GM13976 (cell line): ENCODE measurements around the gene TNFRSF1B.

ENCODE experiments used
- DNase-seq: peaks from one replicate; pipeline ENCODE4 v3.0.0; 2012; ENCODE audit warnings: low spot score
- CTCF ChIP-seq: IDR thresholded peaks from 2 replicates; pipeline ENCODE4 v1.5.1; 2012; ENCODE audit warnings: borderline replicate concordance, mild to moderate bottlenecking; ENCODE audit not compliant: insufficient read depth; ENCODE audit errors: extremely low read depth, missing control alignments, control extremely low read depth
- in situ Hi-C: fragments of 300-500 bp; cut with MboI; formaldehyde crosslinking; loops from one replicate; pipeline ENCODE4 v1.12.0; 2022; ENCODE audit warnings: low sequenced_read_pairs, mixed read lengths, inconsistent platforms; ENCODE audit not compliant: unreplicated experiment

TNFRSF1B gene

GRCh38 chr1:12141163-12141850 is 25.5 kb upstream of the TNFRSF1B start:
- in situ Hi-C loops, result no loop called here
- no peak for DNase-seq
- no peak for TF ChIP-seq CTCF

GRCh38 chr1:12142141-12142823 is 24.5 kb upstream of the TNFRSF1B start:
- DNase-seq, result no peak
- TF ChIP-seq CTCF, result no peak
- in situ Hi-C loops, result no loop called here

GRCh38 chr1:12142891-12143630 is 23.7 kb upstream of the TNFRSF1B start:
- in situ Hi-C loops, result no loop called here
- no peak for DNase-seq
- TF ChIP-seq CTCF, result no peak

GRCh38 chr1:12143631-12144155 is 23.1 kb upstream of the TNFRSF1B start:
- peak; percentile 72 for DNase-seq
- in situ Hi-C loops, result no loop called here
- TF ChIP-seq CTCF, result no peak

- DNase-seq, result no peak
- no peak for TF ChIP-seq CTCF
- in situ Hi-C loops, result no loop called here
These were observed 22.6 kb upstream of the TNFRSF1B start for GRCh38 chr1:12144236-12144635.

GRCh38 chr1:12144969-12145368 is 21.8 kb upstream of the TNFRSF1B start:
- TF ChIP-seq CTCF, result no peak
- in situ Hi-C loops, result no loop called here
- DNase-seq, result no peak
